ENCODE data around the gene UBE2Q1. TPM values are rescaled to one million over a fixed set of nuclear protein-coding genes. Genes with fewer than 3 reads are reported as not detected.

UBE2Q1 gene
- polyA plus RNA-seq, 2 of the 4 experiments (the other 2 are of a cell fraction), result 17.6 to 49.7 TPM

GRCh38 chr1:154553056-154554030, 5.1 kb downstream of the UBE2Q1 start:
- H3K27ac ChIP-seq, result no peak overlapping the region
- no peak overlapping the region for H3K4me3 ChIP-seq
- no peak for TF ChIP-seq PHF8 (IDR thresholded peaks at IDR 0.05; ENCODE audit: borderline replicate concordance, low read depth)
- H3K9me3 ChIP-seq, result no peaks in the 10 kb centered on the region
- peaks cover 25% of the 10 kb centered on the region for H3K4me1 ChIP-seq
- WGBS (ENCODE audit: missing lambda C conversion rate), result 82% methylated on average over 12 of the region's 12 CpGs
- H3K4me2 ChIP-seq, result no peak overlapping the region
- no peak for DNase-seq (ENCODE audit: low read depth in 1 of 2, low spot score in 1 of 2)
- no peak for FAIRE-seq
- CTCF ChIA-PET, result interaction anchor here (0.7 to 3.7 kb wide), 12 partner anchors 7 to 507 kb away, joined by 3 to 24 read pairs (median 3); no protein-coding TSS in a partner anchor
- no peak for ATAC-seq
- POLR2A ChIA-PET, result no interaction called here

GRCh38 chr1:154552036-154552435, 6.4 kb downstream of the UBE2Q1 start:
- no peak for ATAC-seq
- Histone ChIP-seq H3K9me3 (no peaks in the 10 kb centered on the region), H3K4me2 (no peak overlapping the region), H3K27ac (no peak overlapping the region), H3K4me3 (no peak overlapping the region), H3K4me1 (peaks cover 30% of the 10 kb centered on the region)
- ChIA-PET CTCF (interaction anchor here (0.7 to 3.3 kb wide), 4 partner anchors 20 to 330 kb away, joined by 3 to 20 read pairs (median 4); no protein-coding TSS in a partner anchor), POLR2A (no interaction called here)
- no peak for TF ChIP-seq CHD4 (IDR thresholded peaks at IDR 0.05; ENCODE audit: borderline replicate concordance)
- no peak for FAIRE-seq
- 92% methylated on average over 6 of the region's 6 CpGs for WGBS (ENCODE audit: missing lambda C conversion rate)
- no peak for DNase-seq (ENCODE audit: low read depth in 1 of 2, low spot score in 1 of 2)

GRCh38 chr1:154551474-154551873, 7.0 kb downstream of the UBE2Q1 start:
- Histone ChIP-seq H3K4me1 (peaks cover 25% of the 10 kb centered on the region), H3K4me2 (no peak overlapping the region), H3K4me3 (no peak overlapping the region), H3K9me3 (no peaks in the 10 kb centered on the region), H3K27ac (no peak overlapping the region)
- TF ChIP-seq JUN (IDR thresholded peaks at IDR 0.05) (no peak), NFE2L2 (conservative IDR thresholded peaks at IDR 0.05; ENCODE audit: low read length) (no peak), MAFK (IDR thresholded peaks at IDR 0.05; ENCODE audit: partially characterized antibody) (no peak), RFX5 (IDR thresholded peaks at IDR 0.05) (no peak), RARB (CRISPR knock-in tag; IDR thresholded peaks at IDR 0.05) (no peak), CBX2 (IDR thresholded peaks at IDR 0.05; ENCODE audit: borderline replicate concordance, low read depth) (no peak), SMC3 (IDR thresholded peaks at IDR 0.05) (no peak), REST (IDR thresholded peaks at IDR 0.05) (no peak), ZC3H11A (IDR thresholded peaks at IDR 0.05) (no peak), HDAC2 (IDR thresholded peaks at IDR 0.05) (no peak), HMGXB4 (CRISPR knock-in tag; IDR thresholded peaks at IDR 0.05; ENCODE audit: borderline replicate concordance) (no peak), JUNB (IDR thresholded peaks at IDR 0.05) (no peak), CBX8 (IDR thresholded peaks at IDR 0.05) (no peak), MYC (IDR thresholded peaks at IDR 0.05; ENCODE audit: borderline replicate concordance, low read length) (no peak), CHD4 (IDR thresholded peaks at IDR 0.05; ENCODE audit: borderline replicate concordance) (no peak)
- FAIRE-seq (no peak), DNase-seq (ENCODE audit: low read depth in 1 of 2, low spot score in 1 of 2) (no peak), ATAC-seq (no peak)
- 91% methylated on average over 4 of the region's 4 CpGs for WGBS (ENCODE audit: missing lambda C conversion rate)
- ChIA-PET CTCF (interaction anchor here (1.6 to 7.1 kb wide), 3 partner anchors 8 to 71 kb away, joined by 3 to 78 read pairs (median 20); no protein-coding TSS in a partner anchor), POLR2A (no interaction called here)
